22Rv1 (cell line): ENCODE measurements around the gene YKT6.
"Not testable (repeated sequence)": the region's sequence is repeated elsewhere in the genome, so short reads cannot be mapped to it uniquely, and the experiment has no call there.

Experiments
- H3K27ac ChIP-seq: fragments of 450-650 bp; 2 replicates; pipeline ENCODE4 v1.5.1; 2017
- CTCF ChIP-seq: fragments of 450-650 bp; IDR thresholded peaks from 2 replicates; pipeline ENCODE4 v1.5.1; 2017; ENCODE audit warnings: mild to moderate bottlenecking
- ZFX ChIP-seq: fragments of 450-650 bp; IDR thresholded peaks from 2 replicates; pipeline ENCODE4 v1.6.1; 2017; ENCODE audit warnings: antibody characterized with exemption, borderline replicate concordance

YKT6 gene

GRCh38 chr7:44191171-44191570, 9.6 kb upstream of the YKT6 start:
- no peak overlapping the region for H3K27ac ChIP-seq
- no peak for TF ChIP-seq CTCF

- no peak overlapping the region for H3K27ac ChIP-seq
- TF ChIP-seq CTCF (no peak), ZFX (no peak)
Observed at GRCh38 chr7:44193011-44193802, 7.6 kb upstream of the YKT6 start.

- TF ChIP-seq ZFX (no peak), CTCF (no peak)
- H3K27ac ChIP-seq = no peak overlapping the region
Observed at GRCh38 chr7:44194069-44194468, 6.7 kb upstream of the YKT6 start.

GRCh38 chr7:44194562-44195145, 6.1 kb upstream of the YKT6 start:
- no peak overlapping the region for H3K27ac ChIP-seq
- TF ChIP-seq ZFX (no peak), CTCF (no peak)

GRCh38 chr7:44195889-44196288, 4.9 kb upstream of the YKT6 start:
- H3K27ac ChIP-seq = no peak overlapping the region
- TF ChIP-seq ZFX = no peak
- no peak for TF ChIP-seq CTCF

- no peak overlapping the region for H3K27ac ChIP-seq
- TF ChIP-seq CTCF = peak; percentile 73
- no peak for TF ChIP-seq ZFX
Observed at GRCh38 chr7:44196450-44196872, 4.3 kb upstream of the YKT6 start.

- H3K27ac ChIP-seq = no peak overlapping the region
- TF ChIP-seq CTCF = no peak
- TF ChIP-seq ZFX = no peak
Observed at GRCh38 chr7:44197474-44197873, 3.3 kb upstream of the YKT6 start.

GRCh38 chr7:44200163-44200562, 615 bp upstream of the YKT6 start:
- not testable (repeated sequence) for H3K27ac ChIP-seq
